BLaER1 treated with 17β-estradiol and CSF1 and Interleukin-3, amounts not matched to agents 10 nM and 100 nM (cell line): ENCODE data around the gene PTPRN2.

Experiments
- H3K27ac ChIP-seq, 11 experiments: shearing (Covaris generic); formaldehyde crosslinking; 2 replicates each; pipeline ENCODE4 v1.8.1; 2022
- H3K27me3 ChIP-seq, 11 experiments: shearing (Covaris generic); formaldehyde crosslinking; 2 replicates each; pipeline ENCODE4 v1.8.1; 2022
- H3K36me3 ChIP-seq, 11 experiments: shearing (Covaris generic); formaldehyde crosslinking; 2 replicates each; pipeline ENCODE4 v1.8.1; 2022
- H3K4me1 ChIP-seq, 10 experiments: shearing (Covaris generic); formaldehyde crosslinking; 2 replicates each; pipeline ENCODE4 v1.8.1; 2022
- H3K4me2 ChIP-seq, 11 experiments: shearing (Covaris generic); formaldehyde crosslinking; 2 replicates each; pipeline ENCODE4 v1.8.1; 2022
- H3K4me3 ChIP-seq, 10 experiments: shearing (Covaris generic); formaldehyde crosslinking; 2 replicates each; pipeline ENCODE4 v1.8.1; 2022
- H3K9ac ChIP-seq, 11 experiments: shearing (Covaris generic); formaldehyde crosslinking; 2 replicates each; pipeline ENCODE4 v1.8.1; 2022
- H3K9me3 ChIP-seq, 11 experiments: shearing (Covaris generic); formaldehyde crosslinking; replicated peaks in 1 of 11; 2 replicates each; pipeline ENCODE4 v1.8.1; 2022
- H4K20me1 ChIP-seq, 11 experiments: shearing (Covaris generic); formaldehyde crosslinking; 2 replicates each; pipeline ENCODE4 v1.8.1; 2022
- Cebpa-rat ChIP-seq, 11 experiments: shearing (Covaris generic); IDR thresholded peaks; 2 replicates each; pipeline ENCODE4 v1.8.1; 2022

PTPRN2 gene

GRCh38 chr7:158239290-158239981 is 348.2 kb downstream of the PTPRN2 start:
- Histone ChIP-seq H3K4me2 (peak overlapping the region; percentile 85 to 99 (median 96)), H3K27ac (peak overlapping the region in 8 of 11 experiments; percentile 12 to 69 (median 49); a peak in 11 of 22 replicates), H3K9ac (peak overlapping the region in 8 of 11 experiments; percentile 9 to 69 (median 56); a peak in 13 of 22 replicates), H3K27me3 (peaks cover 0 to 17% (median 0%) of the 10 kb centered on the region in 11 experiments; a peak in 3 of 22 replicates), H4K20me1 (peaks cover 0 to 10% (median 0%) of the 10 kb centered on the region in 11 experiments; a peak in 2 of 22 replicates), H3K9me3 (0 out of 22 replicates have a peak, but pooled peaks cover 0 to 7% (median 0%) of the 10 kb centered on the region in 11 experiments), H3K4me3 (peak overlapping the region; percentile 20 to 55 (median 33); a peak in 18 of 20 replicates), H3K36me3 (no peaks in the 10 kb centered on the region), H3K4me1 (peaks cover 24 to 39% (median 37%) of the 10 kb centered on the region in 10 experiments)
- TF ChIP-seq Cebpa-rat (IDR thresholded peaks at IDR 0.05), result no peak

- Histone ChIP-seq H3K9me3 (0 out of 22 replicates have a peak, but pooled peaks cover 0 to 7% (median 0%) of the 10 kb centered on the region in 11 experiments), H3K27me3 (peaks cover 0 to 17% (median 0%) of the 10 kb centered on the region in 11 experiments; a peak in 3 of 22 replicates), H3K36me3 (no peaks in the 10 kb centered on the region), H3K27ac (peak overlapping the region in 9 of 11 experiments; percentile 12 to 69 (median 49); a peak in 15 of 22 replicates), H3K9ac (peak overlapping the region in 8 of 11 experiments; percentile 46 to 69 (median 60); a peak in 14 of 22 replicates), H3K4me3 (peak overlapping the region; percentile 20 to 60 (median 33); a peak in 14 of 20 replicates), H3K4me2 (peak overlapping the region; percentile 85 to 99 (median 96)), H3K4me1 (peaks cover 24 to 39% (median 37%) of the 10 kb centered on the region in 10 experiments), H4K20me1 (peaks cover 0 to 10% (median 0%) of the 10 kb centered on the region in 11 experiments; a peak in 2 of 22 replicates)
- TF ChIP-seq Cebpa-rat (IDR thresholded peaks at IDR 0.05), result no peak
Measured at GRCh38 chr7:158238616-158239289, 348.9 kb downstream of the PTPRN2 start.

GRCh38 chr7:158237672-158238335 is 349.8 kb downstream of the PTPRN2 start:
- peaks cover 24 to 39% (median 37%) of the 10 kb centered on the region in 10 experiments for H3K4me1 ChIP-seq
- H4K20me1 ChIP-seq, result peaks cover 0 to 10% (median 0%) of the 10 kb centered on the region in 11 experiments; a peak in 2 of 22 replicates
- peaks cover 0 to 17% (median 0%) of the 10 kb centered on the region in 11 experiments; a peak in 3 of 22 replicates for H3K27me3 ChIP-seq
- H3K9ac ChIP-seq, result peak overlapping the region in 10 of 11 experiments; percentile 19 to 69 (median 56); a peak in 17 of 22 replicates
- 0 out of 22 replicates have a peak, but pooled peaks cover 0 to 7% (median 0%) of the 10 kb centered on the region in 11 experiments for H3K9me3 ChIP-seq
- H3K36me3 ChIP-seq, result no peaks in the 10 kb centered on the region
- peak overlapping the region; percentile 85 to 99 (median 96) for H3K4me2 ChIP-seq
- peak overlapping the region in 8 of 11 experiments; percentile 39 to 69 (median 54); a peak in 15 of 22 replicates for H3K27ac ChIP-seq
- H3K4me3 ChIP-seq, result peak overlapping the region in 9 of 10 experiments; percentile 21 to 60 (median 36); a peak in 15 of 20 replicates
- TF ChIP-seq Cebpa-rat (IDR thresholded peaks at IDR 0.05), result no peak

- Histone ChIP-seq H3K27ac (no peak overlapping the region), H3K4me1 (peaks cover 24 to 39% (median 37%) of the 10 kb centered on the region in 10 experiments), H3K4me3 (no peak overlapping the region), H4K20me1 (peaks cover 0 to 10% (median 0%) of the 10 kb centered on the region in 11 experiments; a peak in 2 of 22 replicates), H3K4me2 (peak overlapping the region in 10 of 11 experiments; percentile 17 to 79 (median 68); a peak in 19 of 22 replicates), H3K9me3 (peaks cover 0 to 7% (median 2%) of the 10 kb centered on the region in 11 experiments; a peak in 3 of 22 replicates), H3K9ac (no peak overlapping the region), H3K36me3 (no peaks in the 10 kb centered on the region), H3K27me3 (peaks cover 0 to 17% (median 0%) of the 10 kb centered on the region in 11 experiments; a peak in 3 of 22 replicates)
- no peak for TF ChIP-seq Cebpa-rat (IDR thresholded peaks at IDR 0.05)
Measured at GRCh38 chr7:158236400-158236799, 351.2 kb downstream of the PTPRN2 start.

- Histone ChIP-seq H3K9ac (no peak overlapping the region), H4K20me1 (peaks cover 0 to 10% (median 0%) of the 10 kb centered on the region in 11 experiments; a peak in 2 of 22 replicates), H3K9me3 (peaks cover 0 to 13% (median 6%) of the 10 kb centered on the region in 11 experiments; a peak in 17 of 22 replicates), H3K4me1 (peaks cover 24 to 39% (median 37%) of the 10 kb centered on the region in 10 experiments), H3K4me3 (no peak overlapping the region), H3K27ac (no peak overlapping the region), H3K36me3 (no peaks in the 10 kb centered on the region), H3K27me3 (peaks cover 0 to 17% (median 0%) of the 10 kb centered on the region in 11 experiments; a peak in 3 of 22 replicates), H3K4me2 (peak overlapping the region in 9 of 11 experiments; percentile 34 to 79 (median 69); a peak in 18 of 22 replicates)
- no peak for TF ChIP-seq Cebpa-rat (IDR thresholded peaks at IDR 0.05)
Measured at GRCh38 chr7:158235862-158236261, 351.8 kb downstream of the PTPRN2 start.

- Histone ChIP-seq H4K20me1 (no peaks in the 10 kb centered on the region), H3K4me2 (no peak overlapping the region), H3K4me1 (no peaks in the 10 kb centered on the region), H3K27me3 (no peaks in the 10 kb centered on the region), H3K27ac (no peak overlapping the region), H3K9me3 (peaks cover 21 to 34% (median 28%) of the 10 kb centered on the region in 11 experiments), H3K36me3 (peaks cover 0 to 4% (median 0%) of the 10 kb centered on the region in 11 experiments; a peak in 1 of 22 replicates), H3K9ac (no peak overlapping the region), H3K4me3 (no peak overlapping the region)
- TF ChIP-seq Cebpa-rat (IDR thresholded peaks at IDR 0.05), result no peak
Measured at GRCh38 chr7:158229945-158230344, 357.7 kb downstream of the PTPRN2 start.

GRCh38 chr7:158228986-158229385 is 358.6 kb downstream of the PTPRN2 start:
- Histone ChIP-seq H3K9ac (no peak overlapping the region), H3K36me3 (peaks cover 0 to 4% (median 0%) of the 10 kb centered on the region in 11 experiments; a peak in 1 of 22 replicates), H3K4me2 (no peak overlapping the region), H4K20me1 (no peaks in the 10 kb centered on the region), H3K27ac (no peak overlapping the region), H3K9me3 (peaks cover 21 to 33% (median 27%) of the 10 kb centered on the region in 11 experiments), H3K4me3 (no peak overlapping the region; a peak in 1 of 20 replicates), H3K4me1 (no peaks in the 10 kb centered on the region), H3K27me3 (no peaks in the 10 kb centered on the region)
- TF ChIP-seq Cebpa-rat (IDR thresholded peaks at IDR 0.05), result no peak

- Histone ChIP-seq H3K9me3 (peaks cover 21 to 33% (median 27%) of the 10 kb centered on the region in 11 experiments), H3K4me2 (no peak overlapping the region), H3K27me3 (no peaks in the 10 kb centered on the region), H3K4me1 (no peaks in the 10 kb centered on the region), H4K20me1 (no peaks in the 10 kb centered on the region), H3K36me3 (peaks cover 0 to 4% (median 0%) of the 10 kb centered on the region in 11 experiments; a peak in 1 of 22 replicates), H3K4me3 (no peak overlapping the region), H3K9ac (no peak overlapping the region), H3K27ac (no peak overlapping the region)
- TF ChIP-seq Cebpa-rat (IDR thresholded peaks at IDR 0.05), result no peak
Measured at GRCh38 chr7:158228131-158228530, 359.5 kb downstream of the PTPRN2 start.
